ENCODE data around the gene GPR173. TPM values are rescaled to one million over a fixed set of nuclear protein-coding genes. Genes with fewer than 3 reads are reported as not detected.

Gene GPR173
- total RNA-seq, 1 donor: 2.5 TPM

GRCh38 chrX:53075011-53075410 is 26.4 kb downstream of the GPR173 start:
- no peak overlapping the region for H3K4me3 ChIP-seq (ENCODE audit: low read depth, low read length)
- DNase-seq (ENCODE audit: low read depth): no peak
- TF ChIP-seq CTCF (IDR thresholded peaks at IDR 0.05; ENCODE audit: insufficient read depth, low read length): no peak

DNA sequence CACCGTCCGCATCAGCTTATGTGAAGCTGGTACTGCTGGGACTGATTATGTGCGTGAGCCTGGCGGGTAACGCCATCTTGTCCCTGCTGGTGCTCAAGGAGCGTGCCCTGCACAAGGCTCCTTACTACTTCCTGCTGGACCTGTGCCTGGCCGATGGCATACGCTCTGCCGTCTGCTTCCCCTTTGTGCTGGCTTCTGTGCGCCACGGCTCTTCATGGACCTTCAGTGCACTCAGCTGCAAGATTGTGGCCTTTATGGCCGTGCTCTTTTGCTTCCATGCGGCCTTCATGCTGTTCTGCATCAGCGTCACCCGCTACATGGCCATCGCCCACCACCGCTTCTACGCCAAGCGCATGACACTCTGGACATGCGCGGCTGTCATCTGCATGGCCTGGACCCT is 28.1 kb downstream of the GPR173 start:
- no peak for TF ChIP-seq CTCF (IDR thresholded peaks at IDR 0.05; ENCODE audit: insufficient read depth, low read length)
- DNase-seq (ENCODE audit: low read depth): no peak

DNA sequence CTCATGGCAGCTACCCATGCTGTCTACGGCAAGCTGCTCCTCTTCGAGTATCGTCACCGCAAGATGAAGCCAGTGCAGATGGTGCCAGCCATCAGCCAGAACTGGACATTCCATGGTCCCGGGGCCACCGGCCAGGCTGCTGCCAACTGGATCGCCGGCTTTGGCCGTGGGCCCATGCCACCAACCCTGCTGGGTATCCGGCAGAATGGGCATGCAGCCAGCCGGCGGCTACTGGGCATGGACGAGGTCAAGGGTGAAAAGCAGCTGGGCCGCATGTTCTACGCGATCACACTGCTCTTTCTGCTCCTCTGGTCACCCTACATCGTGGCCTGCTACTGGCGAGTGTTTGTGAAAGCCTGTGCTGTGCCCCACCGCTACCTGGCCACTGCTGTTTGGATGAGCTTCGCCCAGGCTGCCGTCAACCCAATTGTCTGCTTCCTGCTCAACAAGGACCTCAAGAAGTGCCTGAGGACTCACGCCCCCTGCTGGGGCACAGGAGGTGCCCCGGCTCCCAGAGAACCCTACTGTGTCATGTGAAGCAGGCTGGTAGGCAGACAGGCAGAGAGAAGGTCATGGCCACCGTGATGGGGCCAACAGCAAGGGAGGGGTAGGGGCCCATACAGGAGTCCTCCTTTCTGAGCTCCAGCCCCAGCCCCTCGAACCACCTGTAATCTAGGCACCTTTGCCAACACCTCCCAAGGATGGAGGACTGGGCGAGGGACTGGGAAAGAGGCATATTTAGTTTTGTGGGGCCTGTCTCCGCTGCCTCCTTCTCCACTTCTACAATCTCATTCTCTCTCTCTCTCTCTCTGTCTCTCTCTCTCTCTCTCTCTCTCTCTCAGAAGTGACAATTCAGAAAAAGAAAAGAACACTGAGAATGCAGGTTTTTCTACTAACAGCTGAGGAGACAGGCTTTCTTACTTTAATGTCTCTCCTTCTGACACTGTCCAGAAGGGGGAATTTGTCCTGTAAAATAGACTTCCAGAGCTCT is 28.9 kb downstream of the GPR173 start:
- no peak for DNase-seq (ENCODE audit: low read depth)
- TF ChIP-seq CTCF (IDR thresholded peaks at IDR 0.05; ENCODE audit: insufficient read depth, low read length): no peak
- H3K4me3 ChIP-seq (ENCODE audit: low read depth, low read length): no peak overlapping the region

More for the DNA sequence above, 28.1 kb downstream of the GPR173 start:
- no peak overlapping the region for H3K4me3 ChIP-seq (ENCODE audit: low read depth, low read length)

DNA sequence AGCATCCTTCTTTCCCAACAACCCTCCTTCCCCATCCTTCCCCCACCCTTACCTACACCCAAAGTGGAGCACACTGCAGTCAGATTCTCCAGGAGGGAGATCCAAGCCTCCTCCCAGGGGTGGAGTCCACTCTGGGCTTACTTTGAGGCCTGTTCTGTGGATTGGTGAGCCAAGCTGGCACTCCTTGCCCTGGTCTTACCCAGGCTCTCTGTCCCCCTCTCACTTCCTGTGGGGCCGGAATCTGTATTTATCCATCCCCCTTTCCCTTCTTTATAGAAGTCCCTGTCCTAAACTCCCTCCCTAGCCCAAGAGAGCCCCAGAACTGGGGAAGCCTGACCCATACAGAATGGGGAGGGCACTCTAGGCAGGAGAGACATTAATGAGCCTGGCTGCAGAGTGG is 30.4 kb downstream of the GPR173 start:
- DNase-seq (ENCODE audit: low read depth): no peak
- TF ChIP-seq CTCF (IDR thresholded peaks at IDR 0.05; ENCODE audit: insufficient read depth, low read length): no peak
- no peak overlapping the region for H3K4me3 ChIP-seq (ENCODE audit: low read depth, low read length)

DNA sequence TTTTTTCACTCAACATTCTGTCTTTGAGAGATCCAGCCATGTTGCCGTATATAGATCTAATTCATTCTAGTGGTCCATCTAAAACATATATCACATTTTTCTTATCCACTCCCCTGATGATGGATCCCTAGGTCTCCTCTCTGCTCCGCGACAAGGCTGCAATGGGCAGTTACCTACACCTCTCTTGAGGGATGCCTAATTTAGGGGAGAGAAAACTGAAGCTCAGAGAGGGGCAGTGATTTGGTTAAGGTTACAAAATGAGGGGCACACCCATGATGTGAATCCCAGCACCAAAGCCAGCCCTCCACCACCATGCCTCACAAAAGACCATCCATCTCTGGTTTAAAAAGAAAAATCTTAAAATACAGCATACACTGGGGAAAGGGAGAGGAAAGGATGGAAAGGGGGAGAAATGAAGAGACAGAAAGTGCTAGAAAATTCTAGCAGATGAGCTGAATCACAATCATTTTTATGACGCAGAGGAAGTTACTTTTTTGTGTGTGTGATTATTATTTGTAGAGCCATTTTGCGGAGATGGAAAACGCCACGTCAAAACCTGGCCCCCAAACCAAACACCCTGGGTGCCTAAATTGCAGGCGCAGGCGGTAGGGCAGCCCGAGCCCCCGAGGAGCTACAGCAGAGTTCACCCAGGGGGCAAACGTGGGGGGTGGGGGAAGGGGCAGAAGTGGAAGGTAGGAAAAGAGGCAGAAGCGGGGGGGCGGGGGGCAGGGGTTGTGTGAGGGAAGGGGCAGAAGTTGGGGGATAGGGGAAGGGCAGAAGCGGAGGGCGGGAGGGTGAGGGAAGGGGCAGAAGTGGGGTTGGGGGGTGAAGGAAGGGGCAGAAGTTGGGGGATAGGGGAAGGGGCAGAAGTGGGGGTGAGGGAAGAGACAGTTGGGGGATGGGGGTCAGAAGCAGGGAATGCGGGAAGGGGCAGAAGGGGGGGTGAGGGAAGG is 32.3 kb downstream of the GPR173 start:
- peak; percentile 39 for DNase-seq (ENCODE audit: low read depth)
- H3K4me3 ChIP-seq (ENCODE audit: low read depth, low read length): peak overlapping the region; percentile 43
- TF ChIP-seq CTCF (IDR thresholded peaks at IDR 0.05; ENCODE audit: insufficient read depth, low read length): no peak

GRCh38 chrX:53081925-53082772 is 33.6 kb downstream of the GPR173 start, which contains the start of gene TSPYL2:
TSS of gene TSPYL2 (plus strand) at chrX:53082367. CDS start at chrX:53082499, 132 bp downstream.
- no peak for TF ChIP-seq CTCF (IDR thresholded peaks at IDR 0.05; ENCODE audit: insufficient read depth, low read length)
- peak within 1 kb of the TSS; percentile 82 for H3K4me3 ChIP-seq (ENCODE audit: low read depth, low read length)
- peak; percentile 97 for DNase-seq (ENCODE audit: low read depth)
